K562 (cell line): Measurements from ENCODE around the gene KIF3B. TPM values are rescaled to one million over a fixed set of nuclear protein-coding genes. Genes with fewer than 3 reads are reported as not detected.

Experiments
- BRF2 ChIP-seq: IDR thresholded peaks from 3 replicates; pipeline ENCODE4 v1.6.1; 2011; ENCODE audit warnings: borderline replicate concordance, mild to moderate bottlenecking; ENCODE audit not compliant: insufficient read length, insufficient read depth
- CBX2 ChIP-seq: fragments of 200-600 bp; sonication (generic); IDR thresholded peaks from one replicate; pipeline ENCODE4 v1.6.1; 2012; ENCODE audit warnings: mild to moderate bottlenecking, low read length, inconsistent platforms; ENCODE audit not compliant: insufficient read depth, poor library complexity, severe bottlenecking
- CEBPZ ChIP-seq: fragments of 150-350 bp; IDR thresholded peaks from 2 replicates; pipeline ENCODE4 v1.6.1; 2014; ENCODE audit warnings: low read depth, mild to moderate bottlenecking, low read length, borderline replicate concordance
- FUS ChIP-seq: fragments of 200-400 bp; formaldehyde crosslinking; optimal IDR thresholded peaks from 2 replicates; pipeline ENCODE3; 2017; ENCODE audit warnings: low read depth, low read length
- GMEB1 ChIP-seq: fragments of 250-450 bp; sonication (Bioruptor Pico); IDR thresholded peaks from 2 replicates; pipeline ENCODE4 v1.4.0; 2020; ENCODE audit warnings: mild to moderate bottlenecking
- KDM2B ChIP-seq: fragments of 250-450 bp; sonication (Bioruptor Pico); IDR thresholded peaks from 2 replicates; pipeline ENCODE4 v1.8.0; 2021; ENCODE audit warnings: mild to moderate bottlenecking, moderate library complexity
- KLF13 ChIP-seq: fragments of 450-650 bp; IDR thresholded peaks from 2 replicates; pipeline ENCODE4 v1.6.1; 2016; ENCODE audit warnings: missing genetic modification characterization, low read depth, mild to moderate bottlenecking, missing compliant biosample characterization, moderate library complexity, borderline replicate concordance
- MCM5 ChIP-seq: fragments of 450-650 bp; IDR thresholded peaks from 2 replicates; pipeline ENCODE4 v1.6.1; 2016; ENCODE audit warnings: low read depth
- NCOA6 ChIP-seq: fragments of 450-650 bp; IDR thresholded peaks from 2 replicates; pipeline ENCODE4 v1.6.1; 2017; ENCODE audit warnings: mild to moderate bottlenecking
- ZNF384 ChIP-seq: IDR thresholded peaks from 2 replicates; pipeline ENCODE4 v1.6.1; 2012; ENCODE audit warnings: low read depth, low read length, improper control_type of control experiment
- ZNF408 ChIP-seq: fragments of 250-450 bp; sonication (Bioruptor Pico); IDR thresholded peaks from 2 replicates; pipeline ENCODE4 v1.4.0; 2020; ENCODE audit warnings: low read depth, mild to moderate bottlenecking, moderate library complexity
- ZNF551 ChIP-seq: fragments of 250-450 bp; sonication (Bioruptor Pico); IDR thresholded peaks from 2 replicates; pipeline ENCODE4 v1.5.0; 2021; ENCODE audit warnings: mild to moderate bottlenecking, moderate library complexity
- ZNF584 ChIP-seq: fragments of 200-800 bp; sonication (Bioruptor generic); IDR thresholded peaks from 2 replicates; pipeline ENCODE4 v1.6.1; 2016; ENCODE audit warnings: low read depth, mild to moderate bottlenecking, missing genetic modification characterization, missing compliant biosample characterization
- ZSCAN32 ChIP-seq: fragments of 450-650 bp; formaldehyde crosslinking; IDR thresholded peaks from 2 replicates; pipeline ENCODE4 v1.4.0; 2020; ENCODE audit warnings: mild to moderate bottlenecking, moderate library complexity
- polyA plus RNA-seq, 8 experiments: library from polyadenylated mRNA; depleted of rRNA in 4 of 8; stranded (reverse) in 5 of 8; unstranded in 3 of 8; fragments of >200 nt; fragmentation: Nextera tagmentation in 2 of 8; fragmentation: Illumina TruSeq in 1 of 8; extraction: Ambion mirVana in 2 of 8; extraction: Trizol in 1 of 8; gene quantifications; 2 replicates each; pipeline versions ENCODE4 v1.2.1 to v1.2.3, GENCODE V29; 2011 to 2014; ENCODE audit warnings: inconsistent platforms in 1 of 8, missing spikeins in 1 of 8
- total RNA-seq, 7 experiments: library from RNA; depleted of rRNA in 6 of 7; stranded (reverse); fragments of >200 nt in 6 of 7; fragmentation: Illumina TruSeq in 2 of 7; extraction: Trizol in 2 of 7; gene quantifications; 2 replicates each; pipeline versions ENCODE4 v1.2.1 to v1.2.3, GENCODE V29; 2011 to 2021; ENCODE audit warnings: low replicate concordance in 1 of 7
- TF ChIP-seq, protein P1 (sequence below): sonication (generic); formaldehyde crosslinking; IDR thresholded peaks from 2 replicates; pipeline ENCODE4 v1.8.1; 2022; ENCODE audit warnings: missing genetic modification reagents
- TF ChIP-seq, protein P2 (sequence below): sonication (generic); formaldehyde crosslinking; IDR thresholded peaks from 2 replicates; pipeline ENCODE4 v1.8.1; 2023; ENCODE audit warnings: mild to moderate bottlenecking, missing genetic modification reagents, moderate library complexity
- TF ChIP-seq, protein P3 (sequence below): sonication (generic); formaldehyde crosslinking; IDR thresholded peaks from 2 replicates; pipeline ENCODE4 v1.8.0; 2022; ENCODE audit warnings: missing genetic modification reagents, mild to moderate bottlenecking, moderate library complexity, borderline replicate concordance

Gene KIF3B
- total and polyA plus RNA-seq, 9 of the 15 experiments (the other 6 are each of a cell fraction or from before 2014, with no cell fraction given): 2.9 to 12.3 (median 8.6) TPM

DNA sequence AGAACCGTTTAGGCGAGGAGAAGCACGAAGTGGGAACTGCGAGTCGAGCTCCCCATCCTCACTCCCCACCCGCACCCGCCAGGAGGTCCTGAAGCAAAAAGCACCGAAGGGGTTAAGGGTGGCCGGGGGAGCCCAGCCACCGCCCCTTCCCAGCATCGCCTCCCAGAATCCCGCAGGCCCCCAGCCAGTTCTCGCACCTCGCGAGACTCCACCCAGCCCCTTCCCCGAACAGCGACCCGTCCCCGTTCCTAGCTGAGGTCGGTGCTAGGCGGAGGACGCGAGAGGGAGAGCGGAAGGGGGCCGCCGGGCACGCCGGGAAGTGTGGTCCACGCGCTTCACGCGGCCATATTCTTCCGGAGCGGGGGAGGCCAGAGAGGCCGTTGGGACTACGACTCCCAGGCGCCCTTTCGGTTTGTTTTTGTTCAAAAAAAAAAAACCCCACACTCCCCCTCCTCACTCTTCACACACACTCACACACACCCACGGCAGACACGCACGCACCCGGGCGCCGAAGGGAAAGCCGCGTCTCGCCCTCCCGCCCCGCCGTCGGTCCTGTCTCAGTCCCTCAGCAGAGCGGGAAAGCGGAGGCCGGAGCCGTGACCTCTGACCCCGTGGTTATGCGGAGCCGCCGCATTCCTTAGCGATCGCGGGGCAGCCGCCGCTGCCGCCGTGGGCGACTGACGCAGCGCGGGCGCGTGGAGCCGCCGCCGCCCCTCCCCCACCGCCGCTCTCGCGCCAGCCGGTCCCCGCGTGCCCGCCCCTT is 80.6 kb downstream of the KIF3B start, which contains the start of gene ASXL1 (continued):
- no peak for TF ChIP-seq KDM2B
- TF ChIP-seq BRF2: no peak
- TF ChIP-seq ZNF384: peak; percentile 96
- TF ChIP-seq ZSCAN32 (CRISPR knock-in tag): no peak
- TF ChIP-seq ZNF408 (CRISPR knock-in tag): no peak
- no peak for TF ChIP-seq FUS
- TF ChIP-seq ZNF584 (CRISPR knock-in tag): 0 out of 2 replicates have a peak, but pooled peaks have one; percentile 32
- TF ChIP-seq NCOA6: no peak
- TF ChIP-seq, protein P1, sequence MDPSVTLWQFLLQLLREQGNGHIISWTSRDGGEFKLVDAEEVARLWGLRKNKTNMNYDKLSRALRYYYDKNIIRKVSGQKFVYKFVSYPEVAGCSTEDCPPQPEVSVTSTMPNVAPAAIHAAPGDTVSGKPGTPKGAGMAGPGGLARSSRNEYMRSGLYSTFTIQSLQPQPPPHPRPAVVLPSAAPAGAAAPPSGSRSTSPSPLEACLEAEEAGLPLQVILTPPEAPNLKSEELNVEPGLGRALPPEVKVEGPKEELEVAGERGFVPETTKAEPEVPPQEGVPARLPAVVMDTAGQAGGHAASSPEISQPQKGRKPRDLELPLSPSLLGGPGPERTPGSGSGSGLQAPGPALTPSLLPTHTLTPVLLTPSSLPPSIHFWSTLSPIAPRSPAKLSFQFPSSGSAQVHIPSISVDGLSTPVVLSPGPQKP (CRISPR knock-in tag): no peak
- TF ChIP-seq, protein P2, sequence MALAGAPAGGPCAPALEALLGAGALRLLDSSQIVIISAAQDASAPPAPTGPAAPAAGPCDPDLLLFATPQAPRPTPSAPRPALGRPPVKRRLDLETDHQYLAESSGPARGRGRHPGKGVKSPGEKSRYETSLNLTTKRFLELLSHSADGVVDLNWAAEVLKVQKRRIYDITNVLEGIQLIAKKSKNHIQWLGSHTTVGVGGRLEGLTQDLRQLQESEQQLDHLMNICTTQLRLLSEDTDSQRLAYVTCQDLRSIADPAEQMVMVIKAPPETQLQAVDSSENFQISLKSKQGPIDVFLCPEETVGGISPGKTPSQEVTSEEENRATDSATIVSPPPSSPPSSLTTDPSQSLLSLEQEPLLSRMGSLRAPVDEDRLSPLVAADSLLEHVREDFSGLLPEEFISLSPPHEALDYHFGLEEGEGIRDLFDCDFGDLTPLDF: peak; percentile 75; the same call in 1 of the 2 replicates
- no peak for TF ChIP-seq CBX2
- TF ChIP-seq, protein P3, sequence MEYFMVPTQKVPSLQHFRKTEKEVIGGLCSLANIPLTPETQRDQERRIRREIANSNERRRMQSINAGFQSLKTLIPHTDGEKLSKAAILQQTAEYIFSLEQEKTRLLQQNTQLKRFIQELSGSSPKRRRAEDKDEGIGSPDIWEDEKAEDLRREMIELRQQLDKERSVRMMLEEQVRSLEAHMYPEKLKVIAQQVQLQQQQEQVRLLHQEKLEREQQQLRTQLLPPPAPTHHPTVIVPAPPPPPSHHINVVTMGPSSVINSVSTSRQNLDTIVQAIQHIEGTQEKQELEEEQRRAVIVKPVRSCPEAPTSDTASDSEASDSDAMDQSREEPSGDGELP: peak; percentile 80; the same call in 1 of the 2 replicates
- TF ChIP-seq GMEB1 (CRISPR knock-in tag): peak; percentile 78
- no peak for TF ChIP-seq CEBPZ
- TF ChIP-seq ZNF551 (CRISPR knock-in tag): no peak
- TF ChIP-seq KLF13: 0 out of 2 replicates have a peak, but pooled peaks have one; percentile 6
- TF ChIP-seq MCM5: no peak
